Endothelial cell (in vitro differentiated cells): ENCODE results near the gene ACSF3. TPM values are rescaled to one million over a fixed set of nuclear protein-coding genes. Genes with fewer than 3 reads are reported as not detected.

ENCODE experiments used
- DNase-seq: peaks from one replicate; pipeline ENCODE4 v3.0.0; 2021; ENCODE audit warnings: low spot score
- H3K27ac Mint-ChIP-seq: one replicate; pipeline ENCODE4 v1.8.0; 2021; ENCODE audit warnings: mixed read lengths, inconsistent platforms; ENCODE audit not compliant: unreplicated experiment
- H3K27me3 Mint-ChIP-seq: one replicate; pipeline ENCODE4 v1.8.0; 2021; ENCODE audit warnings: mild to moderate bottlenecking, moderate library complexity, mixed read lengths, inconsistent platforms; ENCODE audit not compliant: unreplicated experiment
- H3K36me3 Mint-ChIP-seq: one replicate; pipeline ENCODE4 v1.8.0; 2021; ENCODE audit warnings: mild to moderate bottlenecking, low read depth, mixed read lengths, inconsistent platforms; ENCODE audit not compliant: unreplicated experiment
- H3K4me1 Mint-ChIP-seq: one replicate; pipeline ENCODE4 v1.8.0; 2021; ENCODE audit warnings: mild to moderate bottlenecking, mixed read lengths, inconsistent platforms; ENCODE audit not compliant: unreplicated experiment
- H3K4me3 Mint-ChIP-seq: one replicate; pipeline ENCODE4 v1.8.0; 2021; ENCODE audit warnings: mild to moderate bottlenecking, mixed read lengths, inconsistent platforms; ENCODE audit not compliant: unreplicated experiment
- H3K9me3 Mint-ChIP-seq: one replicate; pipeline ENCODE4 v1.8.0; 2021; ENCODE audit warnings: mixed read lengths, inconsistent platforms; ENCODE audit not compliant: unreplicated experiment
- total RNA-seq: library from RNA; stranded (reverse); fragmentation: NEBNext Ultra II Directional; extraction: Animal tissue kit (Norgen Biotek cat#: 25700); gene quantifications from one replicate; pipeline ENCODE4 v1.2.1, GENCODE V29; 2021; ENCODE audit not compliant: unreplicated experiment
- TF ChIP-seq, protein P1 (sequence below): fragments of 200-600 bp; sonication (generic); IDR thresholded peaks from one replicate; pipeline ENCODE4 v1.5.0; 2021; ENCODE audit warnings: antibody characterized with exemption; ENCODE audit not compliant: unreplicated experiment

ACSF3 gene
- total RNA-seq, 1 donor from 2014 or later, result 28.2 TPM

DNA sequence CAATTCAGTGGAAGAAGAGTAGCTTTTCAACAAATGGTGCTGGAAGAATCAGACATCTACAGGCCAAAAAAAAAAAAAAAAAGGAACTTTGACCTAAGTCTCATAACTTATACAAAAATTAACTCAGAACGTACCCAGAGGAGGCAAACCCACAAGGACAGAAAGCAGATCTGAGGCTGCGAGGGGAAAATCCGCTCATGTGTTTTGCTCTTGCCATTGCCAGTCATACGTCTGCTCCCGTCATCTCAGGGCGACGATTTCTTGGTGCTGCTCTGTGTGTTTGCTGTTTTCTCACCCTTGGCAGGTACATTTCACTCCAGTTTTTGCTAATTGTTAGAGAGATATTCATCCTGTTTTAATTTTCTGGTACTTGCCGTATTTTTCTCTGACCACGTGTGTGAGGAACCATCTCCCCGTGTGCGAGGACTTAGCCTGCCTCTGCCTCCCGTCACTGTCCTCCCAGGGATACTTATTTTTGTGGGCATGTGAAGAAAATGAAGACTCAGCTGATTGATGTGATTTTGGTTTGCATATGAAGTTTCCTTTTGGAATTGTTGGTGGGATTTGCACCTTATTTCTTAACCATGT lies 33.4 kb upstream of the ACSF3 start:
- Mint-ChIP-seq H3K36me3 (no peaks in the 10 kb centered on the region), H3K4me3 (no peak overlapping the region), H3K9me3 (no peaks in the 10 kb centered on the region), H3K4me1 (no peaks in the 10 kb centered on the region), H3K27me3 (peaks cover 2% of the 10 kb centered on the region), H3K27ac (no peak overlapping the region)
- TF ChIP-seq, protein P1, sequence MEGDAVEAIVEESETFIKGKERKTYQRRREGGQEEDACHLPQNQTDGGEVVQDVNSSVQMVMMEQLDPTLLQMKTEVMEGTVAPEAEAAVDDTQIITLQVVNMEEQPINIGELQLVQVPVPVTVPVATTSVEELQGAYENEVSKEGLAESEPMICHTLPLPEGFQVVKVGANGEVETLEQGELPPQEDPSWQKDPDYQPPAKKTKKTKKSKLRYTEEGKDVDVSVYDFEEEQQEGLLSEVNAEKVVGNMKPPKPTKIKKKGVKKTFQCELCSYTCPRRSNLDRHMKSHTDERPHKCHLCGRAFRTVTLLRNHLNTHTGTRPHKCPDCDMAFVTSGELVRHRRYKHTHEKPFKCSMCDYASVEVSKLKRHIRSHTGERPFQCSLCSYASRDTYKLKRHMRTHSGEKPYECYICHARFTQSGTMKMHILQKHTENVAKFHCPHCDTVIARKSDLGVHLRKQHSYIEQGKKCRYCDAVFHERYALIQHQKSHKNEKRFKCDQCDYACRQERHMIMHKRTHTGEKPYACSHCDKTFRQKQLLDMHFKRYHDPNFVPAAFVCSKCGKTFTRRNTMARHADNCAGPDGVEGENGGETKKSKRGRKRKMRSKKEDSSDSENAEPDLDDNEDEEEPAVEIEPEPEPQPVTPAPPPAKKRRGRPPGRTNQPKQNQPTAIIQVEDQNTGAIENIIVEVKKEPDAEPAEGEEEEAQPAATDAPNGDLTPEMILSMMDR, result no peak
- DNase-seq, result no peak

DNA sequence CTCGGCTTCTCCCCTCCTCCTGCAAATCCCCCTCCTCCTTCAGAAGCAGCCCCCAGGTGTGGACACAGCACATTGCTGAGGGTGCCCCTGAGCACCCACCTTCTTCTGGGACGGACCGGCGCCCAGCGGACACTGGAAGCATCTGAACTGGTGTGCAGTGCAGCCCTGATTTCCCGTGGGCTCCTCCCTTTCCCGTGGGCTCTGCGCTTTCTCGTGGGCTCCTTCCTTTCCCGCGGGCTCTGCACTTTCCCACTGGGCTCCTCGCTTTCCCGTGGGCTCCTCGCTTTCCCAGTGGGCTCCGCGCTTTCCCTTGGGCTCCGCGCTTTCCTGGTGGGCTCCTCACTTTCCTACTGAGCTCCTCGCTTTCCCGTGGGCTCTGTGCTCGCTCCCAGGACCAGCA lies 32.6 kb upstream of the ACSF3 start:
- no peak overlapping the region for H3K27ac Mint-ChIP-seq
- TF ChIP-seq, protein P1, result no peak
- no peaks in the 10 kb centered on the region for H3K4me1 Mint-ChIP-seq
- peaks cover 3% of the 10 kb centered on the region for H3K27me3 Mint-ChIP-seq
- no peaks in the 10 kb centered on the region for H3K9me3 Mint-ChIP-seq
- no peak overlapping the region for H3K4me3 Mint-ChIP-seq
- no peaks in the 10 kb centered on the region for H3K36me3 Mint-ChIP-seq
- DNase-seq, result no peak

DNA sequence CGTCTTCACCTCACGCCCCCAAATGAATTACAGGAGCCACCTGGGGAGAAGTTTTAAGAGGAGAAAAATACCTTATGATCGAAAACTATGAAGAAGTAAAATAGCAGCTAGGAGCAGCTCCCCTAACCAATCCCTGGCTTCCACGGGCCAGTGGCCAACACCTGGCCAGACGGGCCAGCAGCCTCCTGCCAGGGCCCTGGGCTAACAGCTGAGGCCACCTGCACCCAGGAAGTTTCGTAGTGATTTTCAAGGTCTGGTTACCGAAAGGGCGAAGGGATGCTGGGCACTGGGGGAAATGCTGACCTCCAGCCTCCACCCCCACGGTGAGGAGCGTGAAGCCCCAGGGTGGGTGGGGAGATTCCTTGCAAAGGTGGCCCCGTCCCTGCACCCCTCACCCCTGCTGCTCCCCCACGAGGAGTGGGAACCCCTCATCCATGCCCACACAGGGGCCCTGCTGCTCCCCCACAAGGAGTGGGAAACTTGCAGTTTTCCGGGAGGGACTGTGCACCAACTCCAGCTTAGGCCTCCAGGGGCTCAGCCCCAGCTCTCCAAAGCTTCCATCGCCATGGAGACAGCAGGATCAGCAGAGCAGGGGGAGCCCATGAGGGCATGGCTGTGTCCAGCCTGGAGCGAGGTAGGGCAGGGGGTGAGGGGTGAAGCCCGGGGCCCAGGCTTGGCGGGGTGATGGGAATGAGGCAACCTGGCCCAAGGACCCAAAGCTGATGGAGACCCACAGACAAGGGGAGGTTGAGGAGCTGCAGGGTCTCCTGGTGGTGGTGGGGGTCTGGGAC lies 31.9 kb upstream of the ACSF3 start:
- H3K9me3 Mint-ChIP-seq, result no peaks in the 10 kb centered on the region
- H3K4me3 Mint-ChIP-seq, result no peak overlapping the region
- peaks cover 3% of the 10 kb centered on the region for H3K27me3 Mint-ChIP-seq
- H3K36me3 Mint-ChIP-seq, result no peaks in the 10 kb centered on the region
- no peak overlapping the region for H3K27ac Mint-ChIP-seq
- no peak for DNase-seq
- TF ChIP-seq, protein P1, result no peak
- no peaks in the 10 kb centered on the region for H3K4me1 Mint-ChIP-seq

DNA sequence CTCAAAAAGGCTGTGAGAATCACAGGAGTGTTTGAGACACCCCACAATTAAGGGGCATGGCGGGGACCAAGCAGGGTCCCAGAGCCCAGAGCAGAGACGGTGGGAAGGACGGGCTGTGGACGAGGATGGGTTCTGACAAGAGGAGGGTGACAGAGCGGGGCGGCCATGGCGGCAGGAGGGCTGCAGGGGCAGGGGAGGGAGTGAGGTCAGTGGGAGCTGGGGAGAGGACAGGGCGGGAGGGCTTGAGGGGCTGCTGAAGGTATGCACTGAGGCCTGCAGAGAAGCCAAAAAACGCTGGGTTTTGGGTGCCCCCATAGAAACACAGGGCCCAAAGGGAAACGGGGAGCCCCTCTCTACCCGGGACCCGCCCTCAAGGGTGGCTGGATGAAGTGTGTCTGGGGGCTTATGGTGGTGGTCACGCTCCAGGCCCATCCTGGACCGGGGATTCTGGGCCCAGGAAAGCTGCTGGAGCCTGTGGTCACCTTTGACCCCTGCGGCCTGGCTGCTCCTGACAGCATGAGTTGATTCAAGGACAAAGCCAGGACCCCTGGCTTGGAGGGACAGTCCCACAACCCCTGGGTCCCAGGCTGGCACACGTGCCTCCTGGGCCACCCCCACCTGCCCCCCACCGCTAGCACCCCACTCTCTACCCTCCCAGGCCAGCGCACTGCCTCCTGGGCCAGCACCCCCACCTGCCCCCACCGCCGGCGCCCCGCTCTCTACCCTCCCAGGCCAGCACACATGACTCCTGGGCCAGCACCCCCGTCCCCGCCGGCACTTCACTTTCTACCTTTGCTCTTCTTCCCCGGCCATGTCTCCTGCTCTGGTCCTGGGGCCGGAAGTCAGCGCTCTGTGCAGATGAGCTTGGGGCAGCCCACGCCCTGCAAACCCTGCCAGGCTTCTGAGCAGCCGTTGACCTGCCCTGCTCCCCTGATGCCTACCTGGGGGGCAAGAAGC lies 31.0 kb upstream of the ACSF3 start:
- Mint-ChIP-seq H3K4me1 (no peaks in the 10 kb centered on the region), H3K36me3 (no peaks in the 10 kb centered on the region)

More for the DNA sequence above, 31.0 kb upstream of the ACSF3 start:
- TF ChIP-seq, protein P1, result no peak
- no peaks in the 10 kb centered on the region for H3K9me3 Mint-ChIP-seq
- H3K4me3 Mint-ChIP-seq, result no peak overlapping the region
- no peak overlapping the region for H3K27ac Mint-ChIP-seq
- peaks cover 3% of the 10 kb centered on the region for H3K27me3 Mint-ChIP-seq
- no peak for DNase-seq
